ENCODE results near the gene CFAP141. TPM values are rescaled to one million over a fixed set of nuclear protein-coding genes. Genes with fewer than 3 reads are reported as not detected.

Gene CFAP141
- total and polyA plus RNA-seq, 2 of the 4 experiments (the other 2 are of a cell fraction) = not detected

GRCh38 chr1:154178911-154179811 lies 27.0 kb downstream of the CFAP141 start:
- peak overlapping the region; percentile 15; the same call in 1 of the 2 replicates for H3K9ac ChIP-seq (ENCODE audit: low read depth, low read length)

More at GRCh38 chr1:154178911-154179811, 27.0 kb downstream of the CFAP141 start:
- peaks cover 19% of the 10 kb centered on the region for H3K36me3 ChIP-seq (ENCODE audit: control insufficient read depth, insufficient read depth, low read length)
- no peak overlapping the region for H4K91ac ChIP-seq (ENCODE audit: insufficient read depth, low read depth, low read length)
- dilution Hi-C loops (cut with HindIII; ENCODE audit: low sequenced_read_pairs, unreplicated experiment) (no loop called here), in situ Hi-C loops (cut with MboI; ENCODE audit: low sequenced_read_pairs) (no loop called here), intact Hi-C loops (cut with micrococcal nuclease) (no loop called here)
- H3K9me1 ChIP-seq (ENCODE audit: insufficient read depth, low read length) = peaks cover 18% of the 10 kb centered on the region
- H2AFZ ChIP-seq (replicated peaks; ENCODE audit: low read length, poor library complexity) = no peak overlapping the region
- no peak overlapping the region for H2AK5ac ChIP-seq (ENCODE audit: low read depth, low read length)
- BruUV-seq (replicated peaks) = no TSS peak
- no peak overlapping the region for H4K8ac ChIP-seq (ENCODE audit: low read depth in 2 of 2, low read length in 2 of 2)
- H3K27me3 ChIP-seq (ENCODE audit: control insufficient read depth, insufficient read depth, low read length) = no peaks in the 10 kb centered on the region
- H2BK15ac ChIP-seq (ENCODE audit: low read depth, low read length) = no peak overlapping the region
- no peak overlapping the region for H3K4me3 ChIP-seq (ENCODE audit: insufficient read depth, low read depth, low read length)
- H3K18ac ChIP-seq (ENCODE audit: low read depth, low read length) = no peak overlapping the region
- WGBS, 2 experiments (ENCODE audit: extremely low coverage in 2 of 2, insufficient read length in 1 of 2) = 100% methylated on average over 3 of the region's 10 CpGs; no CpG with 5 or more reads in 1 of the 2 experiments
- H2BK20ac ChIP-seq (ENCODE audit: low read depth, low read length) = no peak overlapping the region
- H3K23ac ChIP-seq (ENCODE audit: low read depth, low read length) = peak overlapping the region; percentile 59
- no peaks in the 10 kb centered on the region for H3K9me3 ChIP-seq (ENCODE audit: control insufficient read depth, insufficient read depth, low read length)
- no peak for DNase-seq
- no peak overlapping the region for H3K14ac ChIP-seq (replicated peaks; ENCODE audit: low read depth, low read length)
- H3K4ac ChIP-seq (ENCODE audit: low read depth, low read length) = no peak overlapping the region
- peaks cover 0 to 35% of the 10 kb centered on the region in 2 experiments; a peak in 2 of 4 replicates for H3K79me1 ChIP-seq (ENCODE audit: low read depth in 1 of 2, low read length in 2 of 2)
- H3K4me1 ChIP-seq (ENCODE audit: control insufficient read depth, insufficient read depth, low read length) = peaks cover 22% of the 10 kb centered on the region
- no peak for ATAC-seq (ENCODE audit: low read depth)
- POLR2A ChIA-PET (ENCODE audit: unreplicated experiment) = interaction anchor here (0.6 kb wide), 1 partner anchor 1613 kb away, joined by 3 read pairs; no protein-coding TSS in a partner anchor
- H2BK5ac ChIP-seq (ENCODE audit: low read depth, low read length, poor library complexity, severe bottlenecking) = no peak overlapping the region
- TF ChIP-seq POLR2A (IDR thresholded peaks at IDR 0.05; ENCODE audit: low read depth, low read length) (no peak), MXI1 (IDR thresholded peaks at IDR 0.05; ENCODE audit: borderline replicate concordance, low read depth, low read length) (no peak), CEBPB (IDR thresholded peaks at IDR 0.05; ENCODE audit: low read depth, low read length) (no peak), NFE2L2 (IDR thresholded peaks at IDR 0.05; ENCODE audit: low read depth, low read length) (no peak)
- peak overlapping the region; percentile 52 for H3K4me2 ChIP-seq (ENCODE audit: low read depth, low read length)
- no peak overlapping the region for H2BK120ac ChIP-seq (ENCODE audit: low read depth, low read length)
- CTCF ChIA-PET = no interaction called here
- peaks cover 86% of the 10 kb centered on the region for H4K20me1 ChIP-seq (ENCODE audit: insufficient read depth, low read length)
- no peak overlapping the region for H4K5ac ChIP-seq (ENCODE audit: low read depth, low read length)
- no peak overlapping the region for H2AK9ac ChIP-seq (replicated peaks; ENCODE audit: low read depth, low read length, poor library complexity)
- no peak overlapping the region for H3K56ac ChIP-seq (ENCODE audit: extremely low read depth, insufficient read depth, low read length)
- H3K27ac ChIP-seq (ENCODE audit: insufficient read depth, low read length) = no peak overlapping the region; the same call in 1 of the 2 replicates
